Endothelial cell of umbilical vein (primary cell): ENCODE data around the gene NPPC. TPM values are rescaled to one million over a fixed set of nuclear protein-coding genes. Genes with fewer than 3 reads are reported as not detected.

ENCODE experiments used
- BruUV-seq: library from RNA; stranded (reverse); fragments of 400-500 nt; replicated peaks from 2 replicates; lab custom pipeline; 2021; lab: Mats Ljungman, UMichigan
- CTCF ChIA-PET: fragments of 300-600, 350-600 bp; sonication (Branson Sonifier 250); formaldehyde crosslinking; loops from one replicate; lab custom pipeline; 2021; ENCODE audit warnings: antibody characterized with exemption, inconsistent platforms; lab: Charles Lee
- POLR2A ChIA-PET: fragments of 300-600, 350-600 bp; sonication (Branson Sonifier 250); formaldehyde crosslinking; loops from one replicate; lab custom pipeline; 2021; ENCODE audit warnings: antibody characterized with exemption, inconsistent platforms; lab: Charles Lee
- DNase-seq: peaks from one replicate; pipeline ENCODE4 v3.0.0-alpha.2; 2011; ENCODE audit warnings: low read depth, low spot score
- FAIRE-seq: peaks from 2 replicates; lab custom pipeline; 2011; peaks lifted over from hg19 to GRCh38; lab: Jason Lieb, UNC
- H2AFZ ChIP-seq: 2 replicates; pipeline ENCODE4 v1.6.0; 2012; ENCODE audit warnings: low read depth, low read length, control low read depth, inconsistent platforms
- H3K27ac ChIP-seq: 2 replicates; pipeline ENCODE4 v1.5.1; 2011; ENCODE audit warnings: low read depth, mild to moderate bottlenecking, control low read depth, low read length, moderate library complexity; ENCODE audit not compliant: insufficient read depth
- H3K27me3 ChIP-seq, 2 experiments: 2 replicates each; pipeline versions ENCODE4 v1.6.0 to v1.6.1; 2011; ENCODE audit warnings: low read length in 2 of 2, mixed read lengths in 1 of 2; ENCODE audit not compliant: control insufficient read depth in 2 of 2, insufficient read depth in 2 of 2
- H3K36me3 ChIP-seq, 2 experiments: 2 replicates in 1 of 2; 3 replicates in 1 of 2; pipeline ENCODE4 v1.5.1; 2011; ENCODE audit warnings: low read length in 2 of 2, mild to moderate bottlenecking in 1 of 2, moderate library complexity in 1 of 2; ENCODE audit not compliant: control insufficient read depth in 2 of 2, insufficient read depth in 2 of 2; ENCODE audit errors: extremely low read depth in 1 of 2
- H3K4me1 ChIP-seq: 3 replicates; pipeline ENCODE4 v1.5.1; 2011; ENCODE audit warnings: mild to moderate bottlenecking, low read length; ENCODE audit not compliant: control insufficient read depth, insufficient read depth; ENCODE audit errors: extremely low read depth
- H3K4me2 ChIP-seq: 2 replicates; pipeline ENCODE4 v1.6.1; 2011; ENCODE audit warnings: low read length, control low read depth, mixed read lengths; ENCODE audit not compliant: insufficient read depth
- H3K4me3 ChIP-seq, 3 experiments: fragments of 200-600 bp in 1 of 3; sonication (generic), shearing (Covaris generic) in 1 of 3; replicated peaks in 1 of 3; 2 replicates each; pipeline ENCODE4 v1.5.1; 2011 to 2016; ENCODE audit warnings: control low read depth in 3 of 3, low read length in 3 of 3, mild to moderate bottlenecking in 2 of 3, inconsistent platforms in 1 of 3, low read depth in 1 of 3, moderate library complexity in 1 of 3; ENCODE audit not compliant: insufficient read depth in 1 of 3
- H3K79me2 ChIP-seq: 2 replicates; pipeline ENCODE4 v1.6.0; 2012; ENCODE audit warnings: low read length, inconsistent platforms; ENCODE audit not compliant: control insufficient read depth, insufficient read depth
- H3K9ac ChIP-seq: replicated peaks from 2 replicates; pipeline ENCODE3; 2011; ENCODE audit warnings: low read length, control low read depth; ENCODE audit not compliant: insufficient read depth; ENCODE audit errors: extremely low read depth
- H3K9me1 ChIP-seq: replicated peaks from 3 replicates; pipeline ENCODE4 v1.6.0; 2011; ENCODE audit warnings: mild to moderate bottlenecking, low read length; ENCODE audit not compliant: control insufficient read depth, insufficient read depth; ENCODE audit errors: extremely low read depth
- H3K9me3 ChIP-seq: replicated peaks from 2 replicates; pipeline ENCODE4 v1.5.1; 2012; ENCODE audit warnings: low read length, inconsistent platforms; ENCODE audit not compliant: control insufficient read depth, insufficient read depth
- H4K20me1 ChIP-seq: replicated peaks from 2 replicates; pipeline ENCODE3; 2011; ENCODE audit warnings: mild to moderate bottlenecking, low read length; ENCODE audit not compliant: control insufficient read depth, insufficient read depth; ENCODE audit errors: extremely low read depth
- CTCF ChIP-seq, 2 donors: IDR thresholded peaks; 1 replicate in 1 of 2; 2 replicates in 1 of 2; pipeline ENCODE4 v1.5.1; 2011; ENCODE audit warnings: low read length in 2 of 2, mild to moderate bottlenecking in 2 of 2, moderate library complexity in 2 of 2, control low read depth in 1 of 2, inconsistent platforms in 1 of 2, low read depth in 1 of 2; ENCODE audit not compliant: insufficient read depth in 1 of 2; ENCODE audit errors: extremely low read depth in 1 of 2
- EZH2 ChIP-seq: IDR thresholded peaks from 2 replicates; pipeline ENCODE4 v1.6.1; 2012; ENCODE audit warnings: borderline replicate concordance, low read depth, mild to moderate bottlenecking, moderate library complexity, low read length, inconsistent platforms; ENCODE audit not compliant: severe bottlenecking
- FOS ChIP-seq: IDR thresholded peaks from 2 replicates; pipeline ENCODE4 v1.6.1; 2011; ENCODE audit warnings: mild to moderate bottlenecking, low read length, moderate library complexity, borderline replicate concordance; ENCODE audit not compliant: insufficient read depth
- GATA2 ChIP-seq: IDR thresholded peaks from 2 replicates; pipeline ENCODE4 v1.7.0; 2011; ENCODE audit warnings: low read depth, mild to moderate bottlenecking, moderate library complexity, mixed read lengths, low read length; ENCODE audit not compliant: insufficient read length, insufficient read depth
- JUN ChIP-seq: IDR thresholded peaks from 2 replicates; pipeline ENCODE4 v1.6.1; 2011; ENCODE audit warnings: borderline replicate concordance, low read depth; ENCODE audit not compliant: insufficient read length, insufficient read depth
- MAX ChIP-seq: IDR thresholded peaks from 2 replicates; pipeline ENCODE4 v1.6.1; 2011; ENCODE audit not compliant: insufficient read depth, insufficient read length
- MYC ChIP-seq: IDR thresholded peaks from one replicate; pipeline ENCODE4 v1.6.1; 2011; ENCODE audit warnings: mild to moderate bottlenecking, low read depth, low read length
- POLR2A ChIP-seq: IDR thresholded peaks from 2 replicates; pipeline ENCODE4 v1.6.1; 2012; ENCODE audit warnings: low read depth, mild to moderate bottlenecking, control low read depth, low read length
- POLR2AphosphoS5 ChIP-seq: IDR thresholded peaks from 2 replicates; pipeline ENCODE4 v1.6.1; 2012; ENCODE audit warnings: low read depth, mild to moderate bottlenecking, control low read depth, low read length, moderate library complexity; ENCODE audit not compliant: insufficient read depth
- dilution Hi-C: fragments of 300-500 bp; cut with MboI; formaldehyde crosslinking; loops from one replicate; pipeline ENCODE4 v1.15.0; 2019; ENCODE audit warnings: low sequenced_read_pairs; ENCODE audit not compliant: extremely low pct_ligation_motif_present
- intact Hi-C: fragments of 100-400 bp; cut with micrococcal nuclease; formaldehyde crosslinking; loops from one replicate; pipeline ENCODE4 v1.10.0; 2022
- polyA plus RNA-seq, 4 experiments: library from polyadenylated mRNA; depleted of rRNA in 3 of 4; stranded (reverse) in 3 of 4; unstranded in 1 of 4; fragments of >200 nt; gene quantifications; 2 replicates each; pipeline versions ENCODE4 v1.2.1 to v1.2.3, GENCODE V29; 2011 to 2012; ENCODE audit warnings: missing spikeins in 1 of 4
- total RNA-seq: library from RNA; stranded (reverse); gene quantifications from 2 replicates; pipeline ENCODE4 v1.2.3, GENCODE V29; 2021

The NPPC gene
- total and polyA plus RNA-seq, 2 donors (not counting 3 experiments of a cell fraction or from before 2014, with no cell fraction given), result not detected

GRCh38 chr2:231886071-231886681 lies 40.0 kb downstream of the NPPC start:
- Histone ChIP-seq H3K4me2 (no peak overlapping the region), H3K9me1 (no peaks in the 10 kb centered on the region), H3K9ac (no peak overlapping the region), H3K36me3 (no peaks in the 10 kb centered on the region), H3K4me3 (no peak overlapping the region), H4K20me1 (no peaks in the 10 kb centered on the region), H3K79me2 (no peaks in the 10 kb centered on the region), H3K9me3 (no peaks in the 10 kb centered on the region), H3K27me3 (peaks cover 4 to 8% of the 10 kb centered on the region in 2 experiments), H3K4me1 (no peaks in the 10 kb centered on the region), H2AFZ (no peak overlapping the region), H3K27ac (no peak overlapping the region)
- no peak for TF ChIP-seq POLR2A
- no peak for TF ChIP-seq GATA2
- TF ChIP-seq EZH2, result no peak
- TF ChIP-seq JUN, result no peak
- TF ChIP-seq POLR2AphosphoS5, result no peak
- no peak for TF ChIP-seq MAX
- TF ChIP-seq MYC, result no peak
- no peak for TF ChIP-seq CTCF (IDR thresholded peaks at IDR 0.05; ENCODE audit: extremely low read depth in 1 of 2, insufficient read depth in 1 of 2, low read depth in 1 of 2, low read length in 2 of 2)
- TF ChIP-seq FOS, result no peak
- CTCF ChIA-PET, result interaction anchor here (0.7 to 6.9 kb wide), 2 partner anchors 14 to 1172 kb away, joined by 7 to 36 read pairs; no protein-coding TSS in a partner anchor
- BruUV-seq, result no TSS peak
- POLR2A ChIA-PET, result no interaction called here
- DNase-seq, result no peak
- no peak for FAIRE-seq
- dilution Hi-C loops (no loop called here), intact Hi-C loops (no loop called here)
